HuH-7.5 (cell line): ENCODE measurements around the gene DNAJC17.

Experiments used
- DNase-seq: peaks from one replicate; pipeline ENCODE4 v3.0.0; 2011; ENCODE audit warnings: low spot score

DNAJC17 gene

GRCh38 chr15:40789999-40790398 lies 17.3 kb downstream of the DNAJC17 start:
- no peak for DNase-seq

- no peak for DNase-seq
Measured at GRCh38 chr15:40789119-40789518, 18.2 kb downstream of the DNAJC17 start.

- DNase-seq, result no peak
Measured at GRCh38 chr15:40787991-40788390, 19.3 kb downstream of the DNAJC17 start.

- no peak for DNase-seq
Measured at GRCh38 chr15:40787344-40787841, 19.9 kb downstream of the DNAJC17 start.

GRCh38 chr15:40785814-40786213 lies 21.5 kb downstream of the DNAJC17 start:
- no peak for DNase-seq

GRCh38 chr15:40785164-40785563 lies 22.1 kb downstream of the DNAJC17 start:
- DNase-seq, result no peak

- peak; percentile 49 for DNase-seq
Measured at GRCh38 chr15:40782609-40783227, 24.6 kb downstream of the DNAJC17 start.

- no peak for DNase-seq
Measured at GRCh38 chr15:40776537-40777141, 30.6 kb downstream of the DNAJC17 start.

GRCh38 chr15:40775740-40776536 lies 31.3 kb downstream of the DNAJC17 start:
- no peak for DNase-seq

GRCh38 chr15:40775007-40775406 lies 32.3 kb downstream of the DNAJC17 start:
- no peak for DNase-seq

- DNase-seq, result no peak
Measured at GRCh38 chr15:40773902-40774301, 33.4 kb downstream of the DNAJC17 start.

GRCh38 chr15:40773496-40773895 lies 33.8 kb downstream of the DNAJC17 start:
- no peak for DNase-seq

- DNase-seq, result no peak
Measured at GRCh38 chr15:40772014-40772413, 35.3 kb downstream of the DNAJC17 start.

- DNase-seq, result no peak
Measured at GRCh38 chr15:40771242-40771641, 36.0 kb downstream of the DNAJC17 start.

GRCh38 chr15:40770147-40770721 lies 37.0 kb downstream of the DNAJC17 start:
- DNase-seq, result no peak

- no peak for DNase-seq
Measured at GRCh38 chr15:40769274-40770146, 37.8 kb downstream of the DNAJC17 start, which contains the start of gene C15orf62. TSS of gene C15orf62 (plus strand) at chr15:40769980. CDS start at chr15:40770496, 516 bp downstream.

GRCh38 chr15:40768521-40769273 lies 38.6 kb downstream of the DNAJC17 start:
- no peak for DNase-seq

- DNase-seq, result no peak
Measured at GRCh38 chr15:40767838-40768500, 39.3 kb downstream of the DNAJC17 start.

- DNase-seq, result no peak
Measured at GRCh38 chr15:40766906-40767837, 40.1 kb downstream of the DNAJC17 start.
